Measurements from ENCODE around the gene ABCC8. TPM values are rescaled to one million over a fixed set of nuclear protein-coding genes. Genes with fewer than 3 reads are reported as not detected.

The ABCC8 gene
- total and polyA plus RNA-seq, 2 experiments from 2014 or later = not detected

DNA sequence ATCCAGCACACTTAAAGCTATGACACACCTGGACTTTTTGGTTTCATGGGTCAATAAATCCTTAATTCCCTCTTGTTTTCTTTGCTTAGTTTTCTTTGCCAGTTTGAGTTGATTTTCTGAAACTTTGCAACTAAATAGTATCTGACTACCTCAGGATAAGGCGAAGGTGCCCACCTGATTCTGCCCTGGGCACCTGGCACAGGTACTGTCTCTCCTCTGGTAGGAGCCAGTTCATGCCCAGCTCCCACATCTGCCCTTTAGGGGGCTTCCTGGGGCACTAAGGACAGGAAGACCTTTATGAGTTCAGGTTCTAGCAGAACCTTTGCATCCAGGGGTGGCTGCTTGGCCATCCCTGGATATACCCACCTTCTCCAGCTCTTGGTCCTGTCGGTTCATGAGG is 68.6 kb downstream of the ABCC8 start:
- Histone ChIP-seq H2AFZ (no peak overlapping the region), H3K9me3 (ENCODE audit: low read depth) (no peaks in the 10 kb centered on the region), H4K20me1 (ENCODE audit: insufficient read depth) (no peaks in the 10 kb centered on the region), H3K4me1 (ENCODE audit: insufficient read depth) (no peaks in the 10 kb centered on the region), H3K9ac (no peak overlapping the region), H3K9me2 (ENCODE audit: insufficient read depth) (no peaks in the 10 kb centered on the region), H3K27me3 (replicated peaks; ENCODE audit: insufficient read depth) (no peaks in the 10 kb centered on the region), H3K4me2 (ENCODE audit: unreplicated experiment) (no peak overlapping the region), H3K4me3 (no peak overlapping the region), H3F3A (ENCODE audit: insufficient read depth) (no peaks in the 10 kb centered on the region), H3K36me3 (ENCODE audit: low read depth) (no peaks in the 10 kb centered on the region), H3K79me2 (ENCODE audit: insufficient read depth) (no peaks in the 10 kb centered on the region), H3K27ac (no peak overlapping the region)
- 38 to 42% methylated on average over 2 of the region's 2 CpGs for WGBS, 2 experiments (ENCODE audit: low coverage in 1 of 2, low lambda C conversion rate in 2 of 2, missing lambda C conversion rate in 2 of 2)
- DNase-seq = no peak
- TF ChIP-seq EZH2 (IDR thresholded peaks at IDR 0.05; ENCODE audit: insufficient read depth, poor library complexity, severe bottlenecking) (no peak), EZH2phosphoT487 (IDR thresholded peaks at IDR 0.05; ENCODE audit: insufficient read depth, low read depth) (no peak)
- in situ Hi-C loops (cut with MboI) = no loop called here

DNA sequence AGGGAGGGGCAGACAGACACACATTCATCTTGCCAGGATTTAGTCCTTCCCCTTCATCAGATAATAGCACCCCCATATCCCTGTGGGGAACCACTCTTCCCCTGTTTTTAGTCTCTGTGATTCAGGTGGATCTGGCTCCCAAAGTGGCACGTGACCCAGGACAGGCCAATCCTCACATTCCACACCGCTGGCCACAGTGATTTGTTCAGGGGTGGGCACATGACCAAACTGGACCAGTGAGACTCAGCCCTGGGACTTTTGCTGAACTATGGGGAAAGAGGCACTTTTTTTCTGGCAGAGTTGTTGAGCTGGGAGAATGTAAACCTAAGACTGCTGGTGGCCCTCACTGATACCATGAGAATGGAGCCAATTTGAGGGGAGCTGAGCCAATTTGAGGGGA is 69.1 kb downstream of the ABCC8 start:
- no peak for TF ChIP-seq EZH2 (IDR thresholded peaks at IDR 0.05; ENCODE audit: insufficient read depth, poor library complexity, severe bottlenecking)
- no peak for TF ChIP-seq EZH2phosphoT487 (IDR thresholded peaks at IDR 0.05; ENCODE audit: insufficient read depth, low read depth)
- in situ Hi-C loops (cut with MboI) = no loop called here
- H2AFZ ChIP-seq = no peak overlapping the region
- no peak overlapping the region for H3K4me3 ChIP-seq
- no peak overlapping the region for H3K27ac ChIP-seq
- H3K36me3 ChIP-seq (ENCODE audit: low read depth) = no peaks in the 10 kb centered on the region
- no peak overlapping the region for H3K9ac ChIP-seq
- 81 to 90% methylated on average over 2 of the region's 2 CpGs for WGBS, 2 experiments (ENCODE audit: low coverage in 1 of 2, low lambda C conversion rate in 2 of 2, missing lambda C conversion rate in 2 of 2)
- H3F3A ChIP-seq (ENCODE audit: insufficient read depth) = no peaks in the 10 kb centered on the region
- H3K9me2 ChIP-seq (ENCODE audit: insufficient read depth) = no peaks in the 10 kb centered on the region
- H3K27me3 ChIP-seq (replicated peaks; ENCODE audit: insufficient read depth) = no peaks in the 10 kb centered on the region
- H3K4me2 ChIP-seq (ENCODE audit: unreplicated experiment) = no peak overlapping the region
- H3K4me1 ChIP-seq (ENCODE audit: insufficient read depth) = no peaks in the 10 kb centered on the region
- no peak for DNase-seq
- H3K9me3 ChIP-seq (ENCODE audit: low read depth) = no peaks in the 10 kb centered on the region
- no peaks in the 10 kb centered on the region for H3K79me2 ChIP-seq (ENCODE audit: insufficient read depth)
- H4K20me1 ChIP-seq (ENCODE audit: insufficient read depth) = no peaks in the 10 kb centered on the region

DNA sequence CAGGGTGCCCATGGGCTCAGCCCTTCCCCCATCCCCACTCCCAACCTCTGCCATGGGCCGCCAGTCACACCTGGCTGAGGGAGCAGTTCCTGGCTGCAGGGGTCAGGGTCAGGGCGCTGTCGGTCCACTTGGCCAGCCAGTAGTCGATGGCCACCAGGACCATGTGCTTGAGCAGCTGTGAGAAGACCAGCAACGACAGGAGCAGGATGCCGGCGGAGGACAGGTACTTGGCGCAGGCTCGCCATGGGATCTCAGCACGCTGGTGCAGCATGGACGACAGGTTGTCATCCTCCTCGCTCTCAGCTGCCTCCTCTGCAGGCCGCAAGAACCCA is 69.9 kb downstream of the ABCC8 start:
- Histone ChIP-seq H3K9me3 (ENCODE audit: low read depth) (no peaks in the 10 kb centered on the region), H3F3A (ENCODE audit: insufficient read depth) (no peaks in the 10 kb centered on the region), H3K9me2 (ENCODE audit: insufficient read depth) (no peaks in the 10 kb centered on the region), H3K9ac (no peak overlapping the region), H3K4me1 (ENCODE audit: insufficient read depth) (no peaks in the 10 kb centered on the region), H3K27ac (no peak overlapping the region), H3K4me2 (ENCODE audit: unreplicated experiment) (no peak overlapping the region), H4K20me1 (ENCODE audit: insufficient read depth) (no peaks in the 10 kb centered on the region), H3K4me3 (no peak overlapping the region), H3K79me2 (ENCODE audit: insufficient read depth) (no peaks in the 10 kb centered on the region), H3K27me3 (replicated peaks; ENCODE audit: insufficient read depth) (no peaks in the 10 kb centered on the region), H2AFZ (no peak overlapping the region), H3K36me3 (ENCODE audit: low read depth) (no peaks in the 10 kb centered on the region)
- no peak for TF ChIP-seq EZH2 (IDR thresholded peaks at IDR 0.05; ENCODE audit: insufficient read depth, poor library complexity, severe bottlenecking)
- no peak for TF ChIP-seq EZH2phosphoT487 (IDR thresholded peaks at IDR 0.05; ENCODE audit: insufficient read depth, low read depth)
- WGBS, 2 experiments (ENCODE audit: low coverage in 1 of 2, low lambda C conversion rate in 2 of 2, missing lambda C conversion rate in 2 of 2) = 85 to 87% methylated on average over 13 of the region's 13 CpGs
- in situ Hi-C loops (cut with MboI) = no loop called here
- DNase-seq = no peak

- H3F3A ChIP-seq (ENCODE audit: insufficient read depth) = no peaks in the 10 kb centered on the region
- no peak for DNase-seq
- TF ChIP-seq EZH2 (IDR thresholded peaks at IDR 0.05; ENCODE audit: insufficient read depth, poor library complexity, severe bottlenecking) (no peak), EZH2phosphoT487 (IDR thresholded peaks at IDR 0.05; ENCODE audit: insufficient read depth, low read depth) (no peak)
These were observed 70.4 kb downstream of the ABCC8 start for GRCh38 chr11:17406082-17406817.

More at GRCh38 chr11:17406082-17406817, 70.4 kb downstream of the ABCC8 start:
- Histone ChIP-seq H2AFZ (peak overlapping the region; percentile 42), H3K79me2 (ENCODE audit: insufficient read depth) (no peaks in the 10 kb centered on the region), H4K20me1 (ENCODE audit: insufficient read depth) (no peaks in the 10 kb centered on the region), H3K27me3 (replicated peaks; ENCODE audit: insufficient read depth) (no peaks in the 10 kb centered on the region), H3K9me2 (ENCODE audit: insufficient read depth) (no peaks in the 10 kb centered on the region), H3K36me3 (ENCODE audit: low read depth) (no peaks in the 10 kb centered on the region), H3K4me1 (ENCODE audit: insufficient read depth) (no peaks in the 10 kb centered on the region), H3K4me3 (no peak overlapping the region), H3K27ac (no peak overlapping the region), H3K4me2 (ENCODE audit: unreplicated experiment) (peak overlapping the region; percentile 68), H3K9ac (no peak overlapping the region), H3K9me3 (ENCODE audit: low read depth) (no peaks in the 10 kb centered on the region)
- 73 to 77% methylated on average over 8 of the region's 8 CpGs for WGBS, 2 experiments (ENCODE audit: low coverage in 1 of 2, low lambda C conversion rate in 2 of 2, missing lambda C conversion rate in 2 of 2)
- in situ Hi-C loops (cut with MboI) = no loop called here

Measured in GM23248 (cell line).